ENCODE results near the gene GTF2I.
"Not testable (repeated sequence)": the region's sequence is repeated elsewhere in the genome, so short reads cannot be mapped to it uniquely, and the experiment has no call there.

- TF ChIP-seq CTCF, POLR2A (IDR thresholded peaks at IDR 0.05): not testable (repeated sequence)
Measured at GRCh38 chr7:74651133-74651504, 6.4 kb upstream of the GTF2I start.
